Esophagus muscularis mucosa (tissue), 4 donors: ENCODE results near the gene TEDC1.
A peak's percentile ranks its signal among the peaks of the same experiment; 100 is the strongest.

Experiments
- EP300 ChIP-seq: sonication (generic); formaldehyde crosslinking; IDR thresholded peaks from one replicate; pipeline ENCODE4 v1.6.1; 2017; ENCODE audit warnings: antibody characterized with exemption
- POLR2A ChIP-seq: fragments of 450-650 bp; IDR thresholded peaks from one replicate; pipeline ENCODE4 v1.6.1; 2017; ENCODE audit warnings: antibody characterized with exemption, moderate library complexity, mild to moderate bottlenecking, low read depth
- POLR2AphosphoS5 ChIP-seq, 2 donors: sonication (generic); formaldehyde crosslinking; IDR thresholded peaks; one replicate each; pipeline ENCODE4 v1.6.1; 2017; ENCODE audit warnings: antibody characterized with exemption in 2 of 2
- TF ChIP-seq, protein P1 (sequence below), 3 experiments: fragments of 200-600 bp in 2 of 3; fragments of 450-650 bp in 1 of 3; sonication (generic) in 2 of 3; IDR thresholded peaks; one replicate each; pipeline ENCODE4 v1.5.1; 2017 to 2019; ENCODE audit warnings: antibody characterized with exemption in 3 of 3, mild to moderate bottlenecking in 2 of 3, moderate library complexity in 1 of 3

DNA sequence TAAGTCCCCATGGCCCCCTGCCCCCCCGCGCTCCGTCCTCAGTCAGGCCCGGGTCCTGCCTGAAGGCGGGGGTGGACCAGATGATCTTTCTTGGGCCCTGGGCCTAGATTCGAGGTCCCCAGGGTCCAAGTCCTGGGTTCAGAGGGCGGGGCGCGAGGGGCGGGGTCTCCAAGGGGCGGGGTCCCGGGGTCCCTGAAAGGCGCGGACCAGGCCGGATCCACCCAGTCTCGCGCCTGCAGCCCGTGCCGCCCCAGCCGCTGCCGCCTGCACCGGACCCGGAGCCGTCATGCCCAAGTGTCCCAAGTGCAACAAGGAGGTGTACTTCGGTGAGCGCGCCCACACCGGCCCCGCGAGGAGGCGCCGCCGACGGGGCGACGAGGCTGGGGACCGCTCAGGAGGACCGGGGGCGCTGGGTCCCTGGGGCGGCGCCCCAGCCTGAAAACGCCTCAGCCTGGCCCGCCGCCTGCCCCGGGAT is 4.0 kb upstream of the TEDC1 start:
- TF ChIP-seq POLR2A, result no peak
- TF ChIP-seq POLR2AphosphoS5 (IDR thresholded peaks at IDR 0.05), result peak in 1 of 2 donors; percentile 67
- TF ChIP-seq, protein P1, sequence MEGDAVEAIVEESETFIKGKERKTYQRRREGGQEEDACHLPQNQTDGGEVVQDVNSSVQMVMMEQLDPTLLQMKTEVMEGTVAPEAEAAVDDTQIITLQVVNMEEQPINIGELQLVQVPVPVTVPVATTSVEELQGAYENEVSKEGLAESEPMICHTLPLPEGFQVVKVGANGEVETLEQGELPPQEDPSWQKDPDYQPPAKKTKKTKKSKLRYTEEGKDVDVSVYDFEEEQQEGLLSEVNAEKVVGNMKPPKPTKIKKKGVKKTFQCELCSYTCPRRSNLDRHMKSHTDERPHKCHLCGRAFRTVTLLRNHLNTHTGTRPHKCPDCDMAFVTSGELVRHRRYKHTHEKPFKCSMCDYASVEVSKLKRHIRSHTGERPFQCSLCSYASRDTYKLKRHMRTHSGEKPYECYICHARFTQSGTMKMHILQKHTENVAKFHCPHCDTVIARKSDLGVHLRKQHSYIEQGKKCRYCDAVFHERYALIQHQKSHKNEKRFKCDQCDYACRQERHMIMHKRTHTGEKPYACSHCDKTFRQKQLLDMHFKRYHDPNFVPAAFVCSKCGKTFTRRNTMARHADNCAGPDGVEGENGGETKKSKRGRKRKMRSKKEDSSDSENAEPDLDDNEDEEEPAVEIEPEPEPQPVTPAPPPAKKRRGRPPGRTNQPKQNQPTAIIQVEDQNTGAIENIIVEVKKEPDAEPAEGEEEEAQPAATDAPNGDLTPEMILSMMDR (IDR thresholded peaks at IDR 0.05), result no peak
- no peak for TF ChIP-seq EP300
